Coronary artery (tissue), 2 donors: ENCODE measurements around the gene UNK.
"Not testable (repeated sequence)": the region's sequence is repeated elsewhere in the genome, so short reads cannot be mapped to it uniquely, and the experiment has no call there.

Experiments
- DNase-seq: peaks from one replicate; pipeline ENCODE4 v3.0.0-alpha.2; 2017; ENCODE audit warnings: low spot score
- H3K27ac ChIP-seq, 2 donors: fragments of 200-600 bp; sonication (generic); one replicate each; pipeline ENCODE4 v1.5.1; 2016 to 2019
- H3K4me3 ChIP-seq: fragments of 200-600 bp; sonication (generic); 2 replicates; pipeline ENCODE4 v1.5.1; 2016; ENCODE audit warnings: mild to moderate bottlenecking, moderate library complexity
- CTCF ChIP-seq: fragments of 200-600 bp; sonication (generic); IDR thresholded peaks from one replicate; pipeline ENCODE4 v1.5.1; 2019; ENCODE audit warnings: antibody characterized with exemption

Gene UNK

GRCh38 chr17:75854881-75855309 is 70.3 kb downstream of the UNK start:
- DNase-seq = no peak
- peak overlapping the region; percentile 94 to 98 for H3K27ac ChIP-seq
- no peak for TF ChIP-seq CTCF

DNA sequence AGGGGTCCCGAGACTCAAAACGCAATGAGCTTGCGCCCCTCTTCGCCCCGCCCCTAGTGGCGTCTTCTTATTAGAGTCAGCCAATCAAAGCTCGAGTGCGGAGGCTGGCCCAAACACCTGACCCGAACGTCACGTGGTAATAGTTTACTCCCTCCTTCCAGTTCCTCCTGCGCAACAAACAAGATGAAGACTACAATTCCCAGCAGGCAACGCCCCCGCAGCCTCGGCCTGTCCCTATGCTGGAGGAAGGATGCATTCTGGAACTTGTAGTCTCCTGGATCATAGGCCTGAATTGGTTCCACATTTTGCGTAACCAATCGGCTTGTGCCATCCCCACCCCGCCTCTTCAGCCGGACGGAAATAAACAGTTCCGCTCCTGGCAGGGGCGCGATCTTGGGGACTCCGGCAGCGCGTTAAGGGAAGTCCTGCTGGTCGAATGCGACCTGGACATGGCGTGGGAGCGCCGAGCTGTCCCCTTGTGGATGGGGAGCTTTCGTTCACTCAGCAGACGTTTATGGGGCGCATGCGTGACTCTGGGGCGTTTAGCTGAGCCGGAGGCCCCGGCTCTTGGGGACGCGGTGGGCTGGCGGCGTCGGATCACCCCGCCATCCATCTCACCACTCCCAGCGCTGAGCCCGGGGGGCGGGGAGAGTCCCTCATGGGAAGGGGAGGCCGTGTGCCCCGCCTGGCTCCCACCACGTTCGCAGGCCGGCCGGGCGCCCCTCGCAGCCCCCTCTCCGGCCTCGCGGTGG is 70.9 kb downstream of the UNK start, which contains the start of gene WBP2:
Gene WBP2, minus strand, starts transcription at position 26 of the 752 bp plus-strand sequence. CDS start 38 bp downstream, outside the sequence.
- Histone ChIP-seq H3K4me3 (peak within 1 kb of the TSS; percentile 90), H3K27ac (peak within 1 kb of the TSS; percentile 94 to 100)
- TF ChIP-seq CTCF = peak; percentile 29
- peak; percentile 100 for DNase-seq

More at GRCh38 chr17:75854881-75855309, 70.3 kb downstream of the UNK start:
- peak overlapping the region; percentile 90 for H3K4me3 ChIP-seq

GRCh38 chr17:75856062-75856756 is 71.6 kb downstream of the UNK start:
- peak overlapping the region; percentile 90 for H3K4me3 ChIP-seq
- no peak for TF ChIP-seq CTCF
- DNase-seq = no peak
- peak overlapping the region; percentile 94 to 100 for H3K27ac ChIP-seq

DNA sequence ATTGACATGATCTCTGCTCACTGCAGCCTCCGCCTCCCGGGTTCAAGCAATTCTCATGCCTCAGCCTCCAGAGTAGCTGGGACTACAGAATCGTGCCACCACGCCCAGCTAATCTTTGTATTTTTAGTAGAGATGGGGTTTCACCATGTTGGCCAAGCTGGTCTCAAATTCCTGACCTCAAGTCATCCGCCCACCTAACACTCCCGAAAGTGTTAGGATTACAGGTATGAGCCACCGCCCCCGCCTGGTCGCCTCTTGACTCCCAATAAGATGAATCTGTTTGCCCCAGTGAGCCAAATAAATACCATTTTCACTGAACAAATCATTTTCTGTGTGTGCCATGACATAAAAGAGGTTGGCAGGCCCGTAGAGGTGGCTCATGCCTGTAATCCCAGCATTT is 74.8 kb downstream of the UNK start:
- peak overlapping the region in 1 of 2 donors; percentile 72 for H3K27ac ChIP-seq
- not testable (repeated sequence) for H3K4me3 ChIP-seq, DNase-seq

DNA sequence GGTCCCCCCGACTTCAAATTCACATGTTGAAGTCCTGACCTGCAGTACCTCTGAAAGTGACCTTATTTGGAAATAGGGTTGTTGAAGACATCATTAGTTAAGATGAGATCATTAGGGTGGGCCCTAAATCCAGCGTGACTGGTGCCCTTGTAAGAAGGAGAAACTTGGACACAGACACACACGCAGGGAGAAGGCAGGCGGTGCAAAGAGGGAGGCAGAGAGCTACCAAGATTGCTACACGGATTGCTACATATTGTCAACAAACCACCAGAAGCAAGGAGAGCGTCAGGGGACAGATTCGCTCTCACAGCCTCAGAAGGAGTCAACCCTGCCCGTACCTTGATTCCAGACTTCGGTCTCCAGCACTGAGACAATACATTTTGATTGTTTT is 77.3 kb downstream of the UNK start:
- Histone ChIP-seq H3K4me3 (no peak overlapping the region), H3K27ac (peak overlapping the region in 1 of 2 donors; percentile 56)
- TF ChIP-seq CTCF = no peak
- DNase-seq = no peak

DNA sequence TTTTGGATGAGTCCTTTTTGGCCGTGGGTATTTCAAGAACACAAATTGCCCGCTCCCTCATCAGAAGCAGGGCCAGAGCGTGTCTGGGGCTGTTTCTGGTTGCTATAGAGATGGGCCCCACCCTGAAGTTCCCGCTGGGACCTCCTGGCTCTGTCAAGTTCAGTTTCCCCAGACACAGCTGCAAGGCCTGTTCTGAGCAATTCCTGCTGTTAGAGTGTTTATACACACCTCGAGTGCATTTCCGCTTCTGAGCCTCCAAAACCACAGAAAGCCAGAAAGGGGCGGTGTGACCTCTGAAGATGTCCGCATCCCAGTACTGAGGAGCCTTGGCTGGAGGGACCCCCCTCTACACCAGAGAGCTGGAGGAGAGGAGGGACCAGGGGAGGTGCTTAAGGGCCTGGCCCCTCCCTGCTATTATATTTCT is 79.9 kb downstream of the UNK start:
- Histone ChIP-seq H3K27ac (peak overlapping the region; percentile 75 to 91), H3K4me3 (no peak overlapping the region)
- no peak for TF ChIP-seq CTCF
- peak; percentile 95 for DNase-seq

- DNase-seq, H3K4me3 ChIP-seq: not testable (repeated sequence)
- H3K27ac ChIP-seq = peak overlapping the region; percentile 75 to 91
Observed at GRCh38 chr17:75864887-75865286, 80.3 kb downstream of the UNK start.

DNA sequence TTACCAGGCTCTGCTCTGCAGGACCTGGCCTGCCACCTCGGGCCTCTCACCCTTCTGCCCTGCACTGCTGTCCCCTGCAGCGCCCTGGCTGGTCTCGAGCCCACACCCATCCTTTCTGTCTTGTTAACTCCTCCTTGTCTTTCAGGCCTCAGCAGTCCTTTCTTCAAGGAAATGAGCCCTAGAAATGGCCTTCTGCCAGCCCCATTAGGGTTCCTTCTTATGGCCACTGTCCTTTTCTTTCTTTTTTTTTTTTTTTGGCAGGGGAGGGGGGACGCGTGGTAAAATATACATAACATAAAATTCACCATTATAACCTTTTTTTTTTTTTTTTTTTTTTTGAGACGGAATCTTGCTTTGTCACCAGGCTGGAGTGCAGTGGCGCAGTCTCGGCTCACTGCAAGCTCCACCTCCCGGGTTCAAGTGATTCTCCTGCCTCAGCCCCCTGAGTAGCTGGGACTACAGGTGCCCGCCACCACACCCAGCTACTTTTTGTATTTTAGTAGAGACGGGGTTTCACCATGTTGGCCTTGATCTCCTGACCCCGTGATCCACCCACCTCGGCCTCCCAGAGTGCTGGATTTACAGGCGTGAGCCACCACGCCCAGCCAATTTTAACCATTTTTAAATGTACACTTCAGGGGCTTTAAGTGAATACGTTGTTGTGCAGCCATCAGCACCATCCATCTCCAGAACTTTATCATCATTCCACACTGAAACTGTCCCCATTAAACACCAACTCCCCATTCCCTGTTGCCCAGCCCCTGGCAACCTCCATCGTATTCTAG is 81.0 kb downstream of the UNK start:
- not testable (repeated sequence) for DNase-seq, H3K4me3 ChIP-seq
- peak overlapping the region; percentile 69 to 75 for H3K27ac ChIP-seq

- H3K4me3 ChIP-seq = peak overlapping the region; percentile 60
- H3K27ac ChIP-seq = peak overlapping the region; percentile 92 to 94
- DNase-seq = not testable (repeated sequence)
Observed at GRCh38 chr17:75868730-75869281, 84.2 kb downstream of the UNK start.
